Measurements from ENCODE around the gene RALGAPA2.
"Not testable (repeated sequence)": the region's sequence is repeated elsewhere in the genome, so short reads cannot be mapped to it uniquely, and the experiment has no call there.

Gene RALGAPA2

GRCh38 chr20:20360464-20360863 is 352.0 kb downstream of the RALGAPA2 start:
- DNase-seq, result no peak

DNA sequence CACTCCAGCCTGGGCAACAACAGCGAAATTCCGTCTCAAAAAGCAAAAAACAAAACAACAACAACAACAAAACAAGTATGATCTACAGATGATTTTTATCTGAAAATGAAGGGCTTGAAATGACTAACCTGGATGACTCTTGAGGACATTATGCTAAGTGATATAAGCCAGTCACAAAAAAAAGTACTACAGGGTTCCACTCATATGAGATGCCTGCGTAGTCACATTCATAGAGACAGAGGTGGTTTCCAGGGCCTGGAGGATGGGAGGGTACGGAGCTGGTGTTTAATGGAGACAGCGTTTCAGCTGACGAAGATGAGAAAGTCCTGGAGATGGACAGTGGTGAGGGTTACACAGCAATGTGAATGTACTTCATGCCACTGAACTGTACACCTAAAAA is 352.8 kb downstream of the RALGAPA2 start:
- DNase-seq, result no peak

DNA sequence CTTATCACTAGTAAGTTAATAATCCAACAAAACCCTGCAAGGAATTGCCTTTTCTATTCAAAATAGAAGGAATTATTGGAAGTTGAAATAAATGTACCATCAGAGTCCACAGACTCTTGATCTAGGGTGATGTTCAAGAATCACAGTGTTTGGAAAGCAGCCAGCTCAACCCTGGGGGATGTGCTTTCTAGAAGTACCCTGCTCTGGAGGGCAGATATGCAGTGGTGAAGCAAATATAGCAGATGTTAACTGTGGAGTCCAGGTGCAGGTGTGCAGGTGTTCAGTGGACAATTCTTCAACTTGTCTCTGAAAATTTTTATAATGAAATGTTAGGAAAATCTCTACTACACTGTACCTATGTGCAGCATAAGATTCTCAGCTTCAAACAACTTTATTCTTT is 353.6 kb downstream of the RALGAPA2 start:
- no peak for DNase-seq

DNA sequence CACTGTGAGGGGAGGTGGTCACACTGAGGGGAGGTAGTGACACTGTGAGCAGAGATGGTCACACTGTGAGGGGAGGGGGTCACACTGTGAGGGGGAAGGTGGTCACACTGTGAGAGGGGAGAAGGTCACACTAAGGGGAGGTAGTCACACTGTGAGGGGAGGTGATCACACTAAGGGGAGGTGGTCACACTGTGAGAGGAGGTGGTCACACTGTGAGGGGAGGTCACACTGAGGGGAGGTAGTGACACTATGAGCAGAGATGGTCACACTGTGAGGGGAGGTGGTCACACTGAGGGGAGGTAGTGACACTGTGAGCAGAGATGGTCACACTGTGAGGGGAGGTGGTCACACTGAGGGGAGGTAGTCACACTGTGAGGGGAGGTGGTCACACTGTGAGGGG is 356.9 kb downstream of the RALGAPA2 start:
- not testable (repeated sequence) for DNase-seq

DNA sequence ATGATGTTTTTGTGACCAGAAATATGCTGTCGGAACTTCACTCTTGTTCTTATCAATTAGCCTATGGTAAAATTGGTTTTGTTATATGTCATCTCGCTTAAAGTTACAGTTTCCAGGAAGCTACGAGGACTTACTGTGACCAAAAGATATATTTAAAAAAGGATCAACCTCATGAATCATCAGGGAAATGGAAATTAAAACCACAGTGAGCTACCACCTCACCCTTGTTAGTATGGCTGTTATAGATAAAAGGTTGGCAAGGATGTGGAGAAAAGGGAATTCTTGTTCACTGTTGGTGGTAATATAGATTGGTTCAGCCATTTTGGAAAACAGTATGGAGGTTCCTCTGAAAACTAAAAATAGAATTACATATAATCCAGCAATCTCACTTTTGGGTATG is 358.9 kb downstream of the RALGAPA2 start:
- DNase-seq, result no peak

- no peak for DNase-seq
Measured at GRCh38 chr20:20344476-20344875, 368.0 kb downstream of the RALGAPA2 start.

DNA sequence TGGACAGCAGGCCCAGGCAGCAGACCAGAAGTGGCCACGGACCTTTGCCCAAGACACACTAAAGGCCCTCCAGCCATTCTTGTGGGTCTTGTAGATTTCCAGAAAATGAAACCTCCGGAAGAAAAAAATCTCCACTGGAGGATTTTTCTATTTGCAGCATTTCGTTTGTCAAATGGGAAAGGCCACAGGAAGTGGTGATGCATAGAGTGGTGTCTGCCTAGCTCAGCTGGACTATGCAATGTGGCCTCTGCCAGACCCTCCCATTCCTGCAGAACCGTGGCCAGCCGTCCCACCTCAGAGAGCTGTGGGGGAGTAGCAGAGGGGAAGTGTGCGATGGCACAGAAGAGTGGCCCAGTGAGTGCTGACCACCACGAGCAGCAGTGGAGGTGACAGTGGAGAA is 368.5 kb downstream of the RALGAPA2 start:
- no peak for DNase-seq

All from NCI-H1436 treated with DMSO at 0.1 percent for 48 hours (cell line).